RKO (cell line): ENCODE results near the gene CCDC102A.

Source experiments
- DNase-seq: peaks from one replicate; pipeline ENCODE4 v3.0.0-alpha.2; 2016; ENCODE audit warnings: low spot score

Gene CCDC102A

DNA sequence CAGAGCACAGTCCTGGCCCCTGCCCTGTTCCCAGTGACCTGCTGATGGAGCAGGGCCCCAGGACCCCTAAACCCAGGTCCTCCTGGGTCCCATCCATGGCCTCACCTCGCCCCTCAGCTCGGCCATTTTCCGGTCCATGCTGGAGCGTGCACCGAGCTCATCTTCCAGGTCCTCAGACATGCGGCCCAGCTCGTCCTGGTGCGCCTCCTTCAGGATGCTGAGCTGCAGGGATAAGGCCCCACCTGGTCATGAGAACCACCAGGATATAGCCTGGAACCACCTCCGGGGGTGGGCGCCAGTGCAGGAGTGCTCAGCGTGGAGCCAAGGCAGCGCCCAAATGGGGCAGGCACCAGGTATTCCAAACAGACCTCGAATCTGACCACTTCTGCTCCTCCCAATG, 17.9 kb downstream of the CCDC102A start:
- DNase-seq = no peak

- no peak for DNase-seq
Observed at GRCh38 chr16:57517397-57518367, 18.7 kb downstream of the CCDC102A start.

DNA sequence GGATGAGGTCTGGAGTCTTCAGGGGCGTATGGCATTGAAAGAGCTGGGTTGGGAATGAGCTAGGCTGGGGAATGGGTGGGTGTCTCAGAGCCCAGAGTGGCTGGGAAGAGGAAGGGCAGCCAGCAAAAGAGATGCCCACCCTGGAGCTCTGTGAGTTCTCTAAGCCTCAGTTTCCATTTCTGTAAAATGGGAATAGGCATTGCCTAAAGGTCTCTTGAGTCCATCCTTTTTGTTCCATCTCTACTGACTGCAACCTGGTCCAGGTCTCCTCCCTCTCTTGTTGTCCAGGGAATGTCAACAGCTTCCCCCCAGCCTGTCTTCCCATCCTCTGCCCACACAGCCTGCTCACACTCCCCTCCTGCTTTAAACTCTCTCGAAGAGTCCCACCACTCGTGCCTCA, 19.6 kb downstream of the CCDC102A start:
- DNase-seq = no peak

- DNase-seq = no peak
Observed at GRCh38 chr16:57516176-57516725, 20.1 kb downstream of the CCDC102A start.

GRCh38 chr16:57514791-57515600, 21.4 kb downstream of the CCDC102A start:
- no peak for DNase-seq

DNA sequence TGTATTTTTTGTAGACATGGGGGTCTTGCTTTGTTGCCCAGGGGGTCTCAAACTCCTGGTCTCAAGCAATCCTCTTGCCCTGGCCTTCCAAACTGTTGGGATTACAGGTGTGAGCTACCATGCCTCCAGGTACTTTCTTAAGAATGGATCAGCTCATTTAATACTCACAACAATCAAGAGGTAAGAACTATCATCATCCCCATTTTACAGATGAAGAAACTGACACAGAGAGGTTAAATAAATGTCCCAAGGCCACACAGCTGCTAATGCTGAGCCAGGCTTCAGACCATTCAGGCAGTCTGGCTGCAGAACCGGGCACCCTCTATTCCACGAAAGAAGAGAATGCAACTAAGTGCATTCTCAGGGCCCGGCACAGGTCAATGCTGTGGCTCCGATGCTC, 22.0 kb downstream of the CCDC102A start:
- no peak for DNase-seq

- DNase-seq = no peak
Observed at GRCh38 chr16:57513371-57514102, 22.8 kb downstream of the CCDC102A start.

GRCh38 chr16:57512296-57513001, 23.9 kb downstream of the CCDC102A start:
- DNase-seq = no peak

DNA sequence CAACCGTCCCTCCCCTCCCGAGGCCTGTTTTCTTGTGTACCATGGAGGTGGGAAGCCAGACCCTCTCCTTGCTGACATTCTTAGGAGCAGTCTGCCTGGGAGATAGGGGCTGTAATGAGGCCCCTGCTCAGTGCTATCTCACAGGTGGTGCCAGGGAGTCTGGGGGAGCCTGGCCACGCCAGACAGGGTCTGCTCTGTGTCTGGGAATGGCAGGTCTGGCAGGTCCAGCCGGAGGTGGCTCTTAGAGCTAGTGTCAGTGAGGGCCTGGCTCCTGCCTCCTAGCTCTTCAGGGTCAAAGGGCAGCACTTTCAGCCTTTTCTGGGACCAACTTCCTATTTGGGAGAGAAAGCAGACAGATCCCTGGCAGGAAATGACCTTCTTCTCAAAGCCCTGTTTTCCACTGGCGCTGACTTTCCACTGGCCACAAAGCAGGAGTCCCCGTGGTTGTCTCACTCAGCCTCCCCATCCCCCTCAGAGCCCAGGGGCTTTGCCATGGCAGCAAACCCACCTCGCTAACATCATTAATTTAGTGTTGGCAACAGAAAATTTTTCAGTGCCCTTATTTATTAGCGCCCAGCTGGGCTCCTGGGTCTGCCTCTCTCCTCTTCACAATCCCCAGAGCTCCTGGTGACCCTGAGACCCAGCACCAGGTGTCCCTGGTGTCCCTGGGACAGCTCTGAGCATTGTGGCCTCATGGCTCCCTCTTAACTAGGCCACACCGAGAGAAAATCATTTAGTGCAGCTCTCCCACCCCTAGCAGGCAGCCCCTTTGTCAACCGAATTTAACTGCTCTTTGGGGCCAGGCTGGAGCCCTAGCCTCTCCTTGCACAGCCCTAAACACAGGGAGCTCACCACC, 26.1 kb downstream of the CCDC102A start:
- no peak for DNase-seq

- DNase-seq = no peak
Observed at GRCh38 chr16:57509231-57509923, 27.0 kb downstream of the CCDC102A start.

DNA sequence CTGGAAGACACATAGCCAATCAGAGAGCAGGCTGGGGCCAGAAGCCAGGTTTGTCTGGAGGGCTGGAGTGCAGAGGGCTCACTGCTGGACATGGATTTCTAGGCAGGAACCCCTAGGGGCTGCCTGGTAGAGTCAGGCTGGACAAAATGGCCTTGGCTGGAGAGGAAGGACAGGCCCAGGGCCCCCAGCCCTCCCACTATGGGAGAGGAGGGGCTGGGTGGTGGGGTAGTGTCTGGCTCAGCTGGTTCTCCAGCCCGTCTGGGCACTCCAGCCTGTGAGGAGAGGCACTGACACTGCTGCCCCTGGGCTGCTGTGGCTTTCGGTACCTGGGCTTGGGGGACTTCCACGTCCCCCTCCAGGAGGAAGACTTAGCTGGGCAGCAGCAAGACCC, 28.3 kb downstream of the CCDC102A start:
- DNase-seq = no peak

- no peak for DNase-seq
Observed at GRCh38 chr16:57507136-57508034, 29.0 kb downstream of the CCDC102A start.

- DNase-seq = no peak
Observed at GRCh38 chr16:57505169-57505568, 31.2 kb downstream of the CCDC102A start.

- no peak for DNase-seq
Observed at GRCh38 chr16:57504491-57504890, 31.9 kb downstream of the CCDC102A start.

DNA sequence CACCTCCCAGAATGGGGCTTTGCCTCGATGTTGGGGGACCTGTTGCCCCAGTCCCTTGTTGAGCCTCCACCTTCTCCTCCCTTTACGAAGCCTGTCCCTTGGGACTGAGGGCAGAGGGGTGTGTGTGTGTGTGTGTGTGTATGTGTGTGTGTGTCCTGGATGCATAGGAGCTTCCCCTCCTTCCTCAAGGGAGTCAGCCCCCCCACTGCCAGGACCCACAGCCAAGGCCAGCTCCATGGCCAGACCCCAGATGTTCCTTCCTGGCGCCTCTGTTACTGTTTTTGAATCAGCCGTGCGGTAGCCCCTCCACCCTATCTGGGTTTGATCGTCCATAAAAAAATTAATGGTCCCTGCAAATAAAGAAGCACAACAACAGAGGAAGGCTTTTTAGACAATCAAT, 32.4 kb downstream of the CCDC102A start:
- DNase-seq = no peak

- DNase-seq = no peak
Observed at GRCh38 chr16:57503366-57503765, 33.0 kb downstream of the CCDC102A start.

DNA sequence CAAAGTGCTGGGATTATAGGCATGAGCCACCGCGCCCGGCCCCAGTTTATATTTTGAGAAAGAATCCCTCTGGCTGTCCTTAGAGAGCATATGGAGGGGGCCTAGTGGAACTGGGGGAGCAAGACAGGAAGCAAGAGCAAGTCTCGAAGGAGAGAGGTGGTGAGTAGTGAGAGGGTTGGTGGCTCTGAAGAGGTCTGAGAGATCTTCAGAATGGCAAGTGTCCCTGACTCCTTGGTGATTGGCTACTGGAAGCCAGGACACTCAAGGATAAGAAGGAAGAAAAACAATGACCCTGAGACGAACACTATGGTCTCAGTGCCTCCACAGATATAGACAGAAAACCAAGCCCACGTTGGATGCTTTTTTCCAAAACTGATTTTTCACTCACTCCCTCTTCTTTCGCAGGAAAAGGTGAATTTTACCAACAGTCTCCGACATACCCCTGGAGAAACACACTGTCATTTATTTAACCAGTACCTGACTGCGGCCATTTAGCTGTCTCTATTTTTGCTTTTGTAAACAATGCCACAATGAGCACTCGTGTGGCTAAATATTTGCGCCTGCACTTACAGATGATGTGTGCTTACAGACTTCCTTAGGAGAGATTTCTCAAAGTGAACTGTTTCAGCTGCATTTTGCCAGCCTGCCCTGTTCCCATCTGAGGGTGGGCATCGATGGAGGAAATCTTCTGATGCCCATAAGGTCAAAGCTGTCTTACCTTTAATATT, 34.2 kb downstream of the CCDC102A start:
- no peak for DNase-seq

DNA sequence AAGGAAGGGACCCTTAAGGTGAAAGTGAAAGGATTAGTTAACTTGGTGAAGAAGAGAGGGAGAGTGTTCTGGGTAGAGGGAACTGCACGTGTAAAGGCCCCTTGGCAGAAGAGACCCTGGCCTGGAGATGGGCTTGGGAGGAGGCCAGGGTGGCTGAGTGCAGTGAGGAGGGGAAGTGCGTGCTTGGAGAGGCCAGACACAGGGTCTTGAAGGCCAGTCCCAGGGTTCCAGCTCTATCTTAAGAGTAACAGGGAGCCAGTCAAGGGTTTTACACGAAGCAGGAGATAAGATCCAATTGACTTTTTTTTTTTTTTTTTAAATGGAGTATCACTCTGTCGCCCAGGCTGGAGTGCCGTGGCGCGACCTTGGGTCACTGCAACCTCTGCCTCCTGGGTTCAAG, 34.9 kb downstream of the CCDC102A start:
- no peak for DNase-seq
